Suppressor macrophage treated with lipopolysaccharide for 1 hour (primary cell): ENCODE measurements around the gene ADORA2A.

ENCODE experiments used
- DNase-seq, 3 donors: peaks; one replicate each; pipeline ENCODE4 v3.0.0-alpha.2; 2020 to 2022

The ADORA2A gene

DNA sequence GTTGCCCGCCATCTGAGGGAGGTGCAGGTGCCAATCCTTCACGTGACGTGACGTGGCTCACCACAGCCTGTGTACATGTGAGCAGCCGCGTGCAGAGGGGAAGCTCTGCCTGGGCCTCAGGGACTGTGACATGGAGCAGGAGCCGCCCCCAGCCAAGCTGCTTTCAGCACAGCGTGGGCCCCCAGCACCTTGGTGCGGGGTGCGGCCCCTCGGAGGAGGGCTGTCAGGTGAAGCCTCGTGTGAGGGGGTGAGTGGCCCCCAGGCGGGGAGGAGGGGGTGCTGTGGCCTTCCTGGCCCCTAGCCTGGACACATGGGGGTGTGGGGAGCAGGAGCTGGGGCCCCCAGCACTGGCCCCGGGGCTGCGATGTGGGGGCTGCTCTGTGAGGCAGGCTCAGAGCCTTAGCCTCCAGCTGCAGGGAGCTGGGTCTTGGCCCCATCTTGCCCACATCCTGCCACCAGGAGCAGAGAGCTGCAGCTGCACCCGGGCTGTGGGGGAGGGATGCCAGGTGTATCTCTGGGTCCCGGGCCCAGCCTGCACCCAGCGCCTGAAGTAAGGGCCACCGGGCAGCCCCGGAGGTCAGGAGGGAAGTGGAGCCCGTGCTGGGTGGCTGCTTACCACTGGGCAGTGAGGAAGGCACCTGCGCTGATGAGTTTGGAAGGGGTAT is at the start of gene ADORA2A:
Gene ADORA2A, plus strand, starts transcription at position 100 of the 665 bp plus-strand sequence. CDS start 5,806 bp downstream, outside the sequence.
- DNase-seq, result peak in 1 of 3 donors; percentile 38

DNA sequence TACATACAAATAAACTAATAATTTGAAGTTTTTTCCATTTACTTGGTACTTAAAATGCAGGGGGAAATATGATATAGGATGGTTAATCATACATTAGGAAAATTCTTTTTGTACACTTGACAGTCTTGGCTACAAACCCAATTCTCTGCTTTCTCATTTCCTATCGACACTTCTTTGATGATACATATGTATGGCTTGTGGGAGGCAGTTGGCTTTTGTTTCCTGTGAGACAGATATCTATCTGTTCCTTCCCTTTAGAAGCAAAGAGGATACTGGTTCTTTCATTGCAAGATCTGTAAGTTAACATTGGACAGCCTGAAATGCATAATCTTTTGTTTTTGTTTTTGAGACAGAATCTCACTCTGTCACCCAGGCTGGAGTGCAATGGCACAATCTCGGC is 47.9 kb upstream of the ADORA2A start:
- DNase-seq, result no peak

DNA sequence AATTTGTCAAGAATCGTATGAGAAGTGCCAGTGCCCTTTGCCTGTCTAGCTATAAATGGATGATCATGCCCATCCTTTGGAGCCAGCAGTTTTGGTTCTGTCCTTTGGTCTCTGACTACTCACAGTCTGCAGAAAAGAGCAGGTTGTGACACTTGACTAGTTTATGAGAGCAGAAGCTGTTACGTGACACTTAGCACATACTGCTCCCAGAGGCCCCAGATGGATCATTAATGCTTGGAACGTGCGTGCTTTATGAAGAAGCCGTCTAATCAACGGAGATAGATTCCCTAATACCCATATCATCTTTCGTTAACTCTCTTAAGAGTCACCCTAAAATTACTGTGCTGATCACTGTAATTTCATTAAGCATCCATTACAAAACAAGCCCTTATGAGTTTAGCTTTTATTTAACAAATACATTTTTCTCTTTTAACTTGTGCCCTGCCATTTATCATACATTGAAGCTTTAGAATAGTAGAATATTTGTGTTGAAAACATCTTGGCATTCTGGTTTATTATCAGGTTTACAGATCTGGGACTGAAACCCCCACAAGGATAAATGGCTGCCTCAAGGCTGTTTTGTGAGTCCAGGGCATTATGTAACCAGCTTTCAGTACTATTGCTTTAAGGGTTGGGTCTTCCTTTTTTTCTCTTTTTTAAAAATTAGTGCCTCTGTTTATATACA is 47.0 kb upstream of the ADORA2A start:
- DNase-seq, result no peak

DNA sequence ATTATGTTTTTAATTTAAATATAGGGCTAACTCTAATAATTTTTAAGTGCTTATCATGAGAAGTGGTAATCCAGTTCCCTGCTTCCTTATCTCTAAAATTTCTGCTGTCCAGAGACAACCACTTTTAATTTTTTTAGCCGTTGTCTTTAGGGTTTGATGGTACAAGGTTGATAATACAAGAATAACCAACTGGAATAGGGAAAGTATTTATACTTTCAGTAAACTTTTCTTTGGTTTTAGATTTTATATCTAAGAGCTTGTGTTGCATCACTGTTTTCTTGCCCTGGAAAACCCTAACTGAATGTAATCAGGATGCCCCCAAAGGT is 46.5 kb upstream of the ADORA2A start:
- DNase-seq, result no peak

DNA sequence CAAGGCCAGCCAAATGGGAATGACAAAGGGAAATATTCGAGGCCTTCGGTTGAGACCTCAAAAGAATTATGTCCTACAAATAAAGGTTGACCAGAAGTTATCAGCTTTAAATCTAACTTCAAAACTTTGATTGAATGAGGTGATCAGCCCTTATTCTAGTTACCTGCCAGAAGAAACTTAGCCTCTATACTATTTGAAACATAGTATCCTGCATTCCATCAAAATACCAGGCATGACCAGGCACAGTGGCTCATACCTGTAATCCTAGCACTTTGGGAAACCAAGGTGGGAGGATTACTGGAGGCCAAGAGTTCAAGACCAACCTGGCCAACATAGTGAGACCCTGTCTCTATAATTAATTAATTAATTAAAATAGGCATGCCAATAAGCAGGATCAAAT is 44.3 kb upstream of the ADORA2A start:
- no peak for DNase-seq

DNA sequence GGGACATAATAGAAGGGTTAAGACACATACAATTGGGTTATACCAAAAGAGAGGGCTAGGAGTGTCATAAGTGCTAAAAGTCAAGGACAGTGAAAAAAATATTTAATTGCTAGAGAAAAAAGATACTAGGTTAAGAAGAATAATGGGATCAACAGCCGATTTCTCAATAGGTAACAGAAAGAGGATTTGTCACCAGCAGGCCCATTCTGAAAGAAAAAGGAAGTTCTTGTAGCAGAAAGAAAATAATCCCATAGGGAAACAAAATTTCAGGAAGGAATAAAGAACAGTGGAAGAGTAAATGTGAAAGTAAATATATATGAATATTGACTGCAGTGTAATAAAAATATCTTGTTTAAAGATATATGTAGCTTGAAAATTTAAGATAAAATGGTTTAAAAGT is 43.3 kb upstream of the ADORA2A start:
- DNase-seq, result peak; percentile 39 to 72 (median 71)

DNA sequence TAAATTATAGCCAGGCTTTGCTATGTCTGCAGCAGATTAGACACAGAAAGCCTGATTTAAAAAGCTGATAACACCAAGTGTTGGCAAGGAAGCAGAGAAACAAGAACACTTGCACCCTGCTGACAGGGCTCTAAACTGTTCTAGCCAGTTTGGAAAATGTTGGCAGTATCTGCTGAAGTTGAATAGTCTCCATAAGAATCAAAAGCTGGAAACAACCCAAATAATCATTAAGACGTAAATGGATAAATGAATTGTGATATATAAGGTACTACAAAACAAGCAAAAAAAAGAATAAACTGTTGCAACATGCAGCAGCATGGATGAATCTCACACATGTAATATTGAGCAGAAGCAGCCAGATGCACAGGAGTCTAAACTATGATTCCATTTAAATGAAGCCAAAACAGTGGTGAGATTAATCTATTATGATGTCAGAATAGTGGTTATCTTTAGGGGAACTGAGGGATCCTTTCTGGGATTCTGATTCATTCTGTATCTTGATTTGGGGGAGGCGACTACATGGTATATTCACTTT is 40.4 kb upstream of the ADORA2A start:
- DNase-seq, result no peak

DNA sequence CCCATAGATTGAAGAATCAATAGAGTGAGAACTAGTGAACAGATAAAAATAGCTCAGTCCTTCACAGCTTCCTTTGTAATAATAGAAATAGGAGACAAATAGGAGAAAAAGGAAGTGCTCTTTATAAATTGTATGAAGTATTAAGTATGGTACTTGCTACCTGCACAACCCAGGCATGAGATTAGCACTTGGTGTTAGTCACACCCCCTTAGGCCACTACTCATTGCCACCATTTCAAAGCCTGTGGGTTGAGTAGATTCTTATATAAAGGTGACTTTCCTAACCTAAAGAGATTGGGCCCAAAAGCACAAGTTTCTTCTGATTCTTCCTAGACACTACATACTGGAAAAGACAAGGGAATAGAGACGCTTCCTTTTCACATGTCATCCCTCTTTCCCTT is 37.7 kb upstream of the ADORA2A start:
- no peak for DNase-seq

DNA sequence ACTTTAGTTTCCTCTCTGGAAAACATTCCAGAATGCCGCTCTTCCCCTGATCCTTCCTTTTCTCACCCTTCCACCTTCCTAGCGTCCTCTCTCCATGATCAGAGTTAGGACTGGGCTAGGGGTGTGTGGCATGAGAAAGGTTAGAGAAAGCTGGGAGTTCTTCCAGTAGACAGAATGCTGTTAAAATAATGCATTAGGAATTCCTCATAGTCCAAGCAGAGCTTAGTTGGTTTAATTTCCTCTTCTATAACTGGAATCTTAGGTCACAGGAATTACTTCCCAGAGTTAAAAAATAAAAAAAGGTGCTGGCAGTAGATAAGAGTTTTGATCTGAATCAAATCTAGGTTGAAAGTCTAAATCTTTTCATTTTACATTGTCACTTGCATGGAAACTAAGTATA is 37.2 kb upstream of the ADORA2A start:
- DNase-seq, result no peak

DNA sequence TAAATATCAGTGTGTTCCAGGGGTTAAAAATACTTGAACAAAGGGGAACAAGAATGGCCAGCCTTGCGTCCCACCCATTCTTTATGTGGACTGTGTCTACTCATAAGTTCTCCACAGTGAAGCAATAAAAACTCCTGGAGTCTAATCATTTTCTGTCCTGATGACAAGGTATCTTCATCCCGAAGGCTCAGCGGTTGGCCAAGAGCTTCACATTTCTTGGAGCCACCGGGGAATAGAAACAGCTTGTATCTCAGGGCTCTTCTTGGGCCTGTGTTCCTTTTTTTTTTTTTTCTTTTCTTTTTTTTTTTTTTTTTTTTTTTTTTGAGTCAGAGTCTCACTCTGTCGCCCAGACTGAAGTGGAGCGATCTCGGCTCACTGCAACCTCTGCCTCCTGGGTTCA is 36.8 kb upstream of the ADORA2A start:
- peak in 2 of 3 donors; percentile 22 to 48 for DNase-seq

DNA sequence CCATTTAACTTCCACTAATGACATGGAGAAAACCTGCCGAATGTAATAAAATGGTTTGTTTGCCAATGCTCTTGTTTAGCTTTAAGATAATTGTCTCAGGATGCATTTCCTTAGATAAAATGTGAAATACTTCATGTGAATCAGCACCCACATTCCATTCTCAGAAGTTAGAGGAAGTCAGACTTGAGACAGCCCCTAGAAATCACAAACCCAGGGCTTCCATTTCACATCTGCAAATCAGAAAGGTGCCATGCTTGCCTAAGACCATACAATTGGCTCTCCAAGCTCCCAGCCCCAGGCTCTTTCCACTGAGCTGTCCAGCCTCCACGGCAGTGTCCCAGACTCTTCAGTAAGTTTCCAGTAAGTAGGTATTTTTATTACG is 35.6 kb upstream of the ADORA2A start:
- peak in 2 of 3 donors; percentile 23 to 51 for DNase-seq

DNA sequence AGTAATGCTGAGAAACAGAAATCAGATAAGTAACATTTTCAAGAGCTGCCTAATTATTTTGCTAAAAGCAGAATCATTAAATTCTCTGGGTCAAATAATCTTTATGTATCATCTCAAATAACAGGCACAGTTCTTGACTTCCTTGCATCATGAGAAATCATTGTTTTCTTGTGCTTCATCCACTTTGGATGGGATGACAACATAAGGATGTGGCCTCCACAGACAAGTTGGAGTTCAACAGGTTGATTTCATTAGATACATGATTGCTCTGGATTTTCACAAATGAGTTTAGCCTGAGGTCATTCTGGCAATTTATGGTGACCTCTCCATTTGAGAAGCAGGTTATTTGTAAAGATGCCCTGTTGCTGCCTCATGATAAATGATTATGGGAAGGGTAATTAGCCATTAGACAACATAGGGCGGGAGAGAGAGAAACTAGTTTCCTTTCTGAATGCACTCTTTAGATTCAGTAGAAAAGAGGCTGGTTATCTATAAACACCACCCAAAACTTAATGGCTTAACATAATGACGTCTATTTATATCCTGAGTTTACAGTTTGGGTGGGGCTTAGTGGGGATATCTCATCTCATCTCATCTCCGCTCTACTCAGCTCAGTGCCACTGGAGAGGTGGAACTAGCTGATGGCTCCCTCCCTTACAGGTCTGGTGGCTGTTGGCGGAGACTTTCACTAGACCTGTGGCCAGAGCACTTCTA is 35.0 kb upstream of the ADORA2A start:
- no peak for DNase-seq

DNA sequence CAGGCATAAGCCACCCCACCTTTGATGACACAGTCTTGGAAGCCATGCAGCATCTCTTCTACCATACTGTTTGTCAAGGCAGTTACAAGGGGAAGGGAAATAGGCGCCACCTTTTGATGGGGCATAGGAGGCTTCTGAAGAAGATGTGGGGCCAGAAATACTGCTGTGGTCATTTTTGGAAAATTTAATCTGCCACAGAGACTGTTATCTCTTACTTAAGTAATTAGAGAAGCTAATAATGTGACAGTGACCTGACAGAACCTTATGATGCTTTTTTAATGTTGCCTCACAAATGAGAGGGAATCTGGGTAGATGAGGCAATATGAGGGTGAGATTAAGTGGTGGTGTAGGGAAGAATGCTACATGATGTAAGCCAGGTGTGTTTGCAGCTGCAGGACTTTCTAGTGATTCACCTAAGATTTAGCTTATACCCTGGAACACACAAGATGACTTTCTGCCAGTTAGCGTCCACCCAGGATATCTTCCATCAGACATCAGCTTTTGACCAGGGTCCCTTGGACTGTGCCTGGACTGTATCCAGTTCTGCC is 34.3 kb upstream of the ADORA2A start:
- no peak for DNase-seq

DNA sequence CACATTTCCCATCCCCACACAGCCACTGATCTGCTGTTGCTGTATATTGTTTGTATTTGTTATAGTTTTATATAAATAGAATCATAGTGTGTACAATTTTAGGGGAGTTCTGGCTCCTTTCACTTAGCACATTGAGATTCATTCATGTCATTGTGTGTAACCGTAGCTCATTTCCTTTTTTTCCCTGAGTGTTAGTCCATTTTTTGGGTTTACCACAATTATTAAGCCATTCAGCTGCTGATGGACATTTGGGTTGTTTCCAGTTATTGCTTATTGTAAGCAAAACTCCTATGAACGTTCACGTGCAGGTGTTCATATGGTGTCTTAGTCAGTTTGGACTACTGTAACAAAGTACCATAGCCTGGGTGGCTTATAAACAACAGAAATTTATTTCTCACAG is 33.6 kb upstream of the ADORA2A start:
- peak in 1 of 3 donors; percentile 36 for DNase-seq

DNA sequence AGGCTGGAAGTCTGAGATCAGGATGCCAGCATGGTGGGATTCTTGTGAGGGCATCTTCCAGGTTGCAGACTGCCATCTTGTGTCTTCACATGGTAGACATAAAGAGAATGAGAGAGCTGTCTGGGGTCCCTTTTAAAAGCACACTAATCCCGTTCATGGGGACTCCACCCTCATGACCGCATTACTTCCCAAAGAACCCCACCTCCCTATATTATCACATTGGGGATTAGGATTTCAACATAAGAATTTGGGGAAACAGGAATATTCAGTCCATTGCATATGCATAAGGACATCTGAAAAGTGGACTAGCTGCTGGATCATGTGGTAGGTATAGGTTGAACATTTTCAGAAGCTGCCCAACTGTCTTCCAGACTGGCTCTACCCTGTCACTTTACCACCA is 33.1 kb upstream of the ADORA2A start:
- no peak for DNase-seq

DNA sequence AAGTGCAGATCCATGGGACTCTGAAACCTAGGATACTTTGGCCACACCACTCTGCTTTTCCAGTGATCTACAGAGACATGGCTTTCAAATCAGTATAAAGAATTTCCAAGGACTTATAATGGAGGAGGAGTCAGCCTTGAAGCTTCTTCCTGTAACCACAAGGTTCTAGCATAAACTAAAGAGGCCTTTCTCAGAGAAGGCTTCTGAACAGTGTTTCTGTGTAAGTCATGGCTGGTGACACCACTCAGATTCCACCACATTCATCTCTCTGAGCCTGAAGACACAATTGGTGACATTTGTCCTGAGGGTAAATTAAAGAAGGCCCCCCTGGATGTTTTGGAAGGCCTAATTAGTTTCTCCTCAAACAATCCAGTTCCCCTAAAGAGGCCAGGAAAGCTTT is 29.0 kb upstream of the ADORA2A start:
- no peak for DNase-seq

DNA sequence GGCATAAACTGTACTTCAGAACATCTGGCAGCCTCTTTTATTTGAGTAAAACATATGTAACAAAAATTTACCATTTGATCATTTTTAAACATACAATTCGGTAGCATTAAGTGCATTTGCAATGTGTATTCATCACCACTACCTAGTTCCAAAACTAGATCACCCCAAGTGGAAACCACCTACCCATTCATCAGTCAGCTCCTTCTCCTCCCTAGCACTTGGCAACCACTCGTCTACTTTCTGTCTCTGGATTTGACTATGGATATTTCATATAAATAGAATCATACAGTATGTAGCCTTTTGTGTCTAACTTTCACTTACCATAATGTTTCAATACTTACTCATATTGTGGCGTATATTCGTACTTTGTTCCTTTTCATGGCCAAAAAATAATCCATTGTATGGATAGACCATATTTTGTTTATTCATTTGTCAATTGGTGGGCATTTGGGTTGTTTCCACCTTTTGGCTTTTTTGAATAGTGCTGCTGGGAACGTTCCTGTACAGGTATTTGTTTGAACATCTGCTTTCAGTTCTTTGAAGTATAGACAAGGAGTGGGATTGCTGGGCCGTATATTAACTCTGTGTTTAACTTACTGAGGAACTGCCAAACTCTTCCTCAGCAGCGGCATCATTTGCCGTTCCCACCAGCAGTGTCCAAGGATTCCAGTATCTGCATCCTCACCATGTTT is 27.2 kb upstream of the ADORA2A start:
- DNase-seq, result peak; percentile 64 to 81 (median 64)

DNA sequence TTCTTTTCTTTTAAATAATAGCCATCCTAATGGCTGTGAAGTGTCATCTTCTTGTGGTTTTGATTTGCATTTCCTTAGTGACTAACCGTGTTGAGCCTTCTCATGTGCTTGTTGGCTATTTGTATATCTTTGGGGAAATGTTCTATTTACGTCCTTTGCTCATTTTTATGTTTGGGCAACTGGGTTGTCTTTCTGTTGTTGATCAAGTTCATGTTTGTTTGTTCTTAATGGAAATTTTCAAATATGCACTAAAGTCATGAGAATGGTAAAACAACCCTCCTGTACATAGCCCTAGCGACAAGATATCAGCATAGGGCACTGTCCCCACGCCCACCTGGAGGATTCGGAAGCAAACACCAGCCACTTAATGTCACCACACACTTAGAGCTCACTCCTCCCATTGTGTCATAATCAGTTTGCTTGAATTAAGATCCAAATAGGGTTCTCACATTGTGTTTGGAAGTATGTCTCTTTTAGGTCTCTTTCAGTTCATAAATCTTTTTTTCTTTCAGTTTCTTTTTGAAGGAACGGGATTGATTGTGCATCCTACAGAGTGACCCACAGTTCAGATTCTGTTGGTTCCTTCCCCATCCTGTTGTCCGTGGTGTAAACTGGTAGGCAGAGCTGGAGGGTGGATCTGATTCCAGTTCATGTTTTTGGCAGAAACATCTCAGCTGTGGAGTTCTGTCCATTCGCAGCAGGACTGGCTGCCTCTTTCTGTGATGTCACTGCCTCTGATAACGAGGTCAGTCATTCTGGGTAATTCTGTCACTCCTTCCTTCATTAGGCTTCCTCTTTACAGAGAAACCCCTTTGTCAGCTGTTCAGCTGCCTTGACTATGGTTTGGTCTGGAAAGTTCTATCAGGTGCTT is 26.4 kb upstream of the ADORA2A start:
- peak; percentile 81 to 93 (median 82) for DNase-seq

DNA sequence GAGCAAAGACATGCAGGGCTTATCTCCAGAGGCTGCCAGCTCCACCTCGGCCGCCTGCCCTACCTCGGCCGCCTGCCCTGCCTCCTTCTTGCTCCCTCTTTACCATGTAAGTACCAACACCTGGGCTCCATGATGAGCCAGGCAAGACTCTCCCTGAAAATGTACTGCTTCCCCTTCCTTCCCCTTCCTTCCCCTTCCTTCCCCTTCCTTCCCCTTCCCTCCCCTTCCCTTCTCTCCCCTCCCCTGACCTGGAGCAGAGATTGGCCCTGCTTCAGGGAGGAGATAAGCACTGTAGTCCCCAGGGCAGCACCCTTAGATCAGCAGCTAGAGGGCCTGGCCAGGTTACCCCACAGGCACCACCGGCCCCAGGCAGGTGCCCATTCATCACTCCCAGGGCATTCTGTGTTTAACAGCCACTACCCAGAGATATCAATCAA is 25.4 kb upstream of the ADORA2A start:
- peak in 2 of 3 donors; percentile 20 to 39 for DNase-seq

DNA sequence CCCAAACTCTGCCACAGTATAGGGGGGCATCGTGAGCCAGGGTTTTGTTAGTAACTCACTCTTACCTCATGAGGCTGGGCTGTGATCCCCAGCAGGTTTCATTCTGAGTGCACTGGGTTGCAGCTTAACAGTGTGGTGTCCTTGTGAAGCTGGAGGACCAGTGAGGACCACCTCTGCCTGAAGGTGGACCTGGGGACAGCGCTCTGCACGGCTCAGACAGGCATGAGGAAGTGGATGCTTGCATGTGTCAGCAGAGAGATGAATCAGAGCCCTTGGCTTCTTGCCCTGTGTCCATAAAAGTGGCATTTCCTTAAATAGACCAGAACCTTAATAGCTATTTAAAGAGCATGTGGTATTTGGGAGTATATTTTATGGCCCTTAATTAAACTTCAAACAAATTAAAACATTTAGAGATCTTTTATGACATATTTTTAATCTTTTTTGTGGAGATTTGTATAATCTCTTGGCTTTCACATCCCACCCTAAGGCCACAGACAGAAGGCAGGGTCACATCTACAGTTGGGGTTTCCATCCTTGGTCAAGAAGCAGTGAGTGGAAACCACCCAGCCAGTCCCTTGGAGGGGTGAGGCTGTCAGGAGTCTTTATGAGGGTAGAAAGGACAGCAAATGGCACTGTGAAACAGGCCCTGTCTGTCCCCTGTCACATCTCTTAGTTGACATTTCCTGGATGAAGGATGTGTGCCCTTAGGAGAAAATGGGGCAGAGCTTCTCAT is 24.8 kb upstream of the ADORA2A start:
- peak; percentile 94 to 98 (median 96) for DNase-seq

DNA sequence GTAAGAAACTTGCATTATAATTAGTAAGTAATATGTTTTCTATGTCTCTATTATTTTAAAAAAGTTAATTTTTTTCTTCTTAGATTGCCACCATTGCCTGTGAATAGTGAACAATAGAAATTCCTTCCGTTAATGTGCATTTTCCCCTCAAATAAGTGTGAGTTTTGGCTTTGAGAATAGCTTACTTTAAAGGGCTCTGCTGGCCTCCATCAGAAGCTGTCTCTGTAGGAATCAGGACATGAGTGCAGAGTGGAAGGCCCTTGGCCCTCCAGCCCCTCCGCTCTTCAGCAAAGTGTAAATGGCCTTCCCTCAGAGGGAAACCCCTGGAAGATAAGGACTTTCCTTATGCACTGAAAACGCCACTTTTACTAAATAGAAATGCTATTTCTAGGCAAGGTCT is 24.1 kb upstream of the ADORA2A start:
- DNase-seq, result no peak
